Measurements from ENCODE around the gene EXO1.

EXO1 gene

DNA sequence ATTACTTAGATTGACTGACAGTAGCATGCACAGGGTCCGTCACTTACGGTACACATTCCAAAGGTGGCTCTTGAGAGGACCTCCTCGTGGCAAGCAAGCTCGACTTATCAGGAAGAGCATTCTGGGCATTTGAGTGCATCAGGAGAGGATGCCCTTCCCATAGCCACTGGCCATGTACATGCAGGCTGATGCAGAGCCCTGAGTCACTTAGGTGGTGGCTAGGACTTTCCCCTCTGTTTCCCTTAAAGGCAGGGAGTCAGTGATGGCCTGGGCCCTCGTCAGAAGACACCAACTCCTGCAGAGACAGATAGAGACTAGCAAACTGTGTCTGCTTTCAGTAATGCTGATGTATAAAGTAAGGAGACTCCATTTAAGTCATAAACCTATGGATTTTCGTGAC is 12.9 kb downstream of the EXO1 start:
- no peak for TF ChIP-seq EP300 (IDR thresholded peaks at IDR 0.05; ENCODE audit: borderline replicate concordance)
- no peak for TF ChIP-seq TEAD4 (IDR thresholded peaks at IDR 0.05)
- TF ChIP-seq, protein P1, sequence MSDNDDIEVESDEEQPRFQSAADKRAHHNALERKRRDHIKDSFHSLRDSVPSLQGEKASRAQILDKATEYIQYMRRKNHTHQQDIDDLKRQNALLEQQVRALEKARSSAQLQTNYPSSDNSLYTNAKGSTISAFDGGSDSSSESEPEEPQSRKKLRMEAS (IDR thresholded peaks at IDR 0.05) = no peak
- no peak for TF ChIP-seq TCF12 (IDR thresholded peaks at IDR 0.05; ENCODE audit: low read depth)
- TF ChIP-seq, protein P2, sequence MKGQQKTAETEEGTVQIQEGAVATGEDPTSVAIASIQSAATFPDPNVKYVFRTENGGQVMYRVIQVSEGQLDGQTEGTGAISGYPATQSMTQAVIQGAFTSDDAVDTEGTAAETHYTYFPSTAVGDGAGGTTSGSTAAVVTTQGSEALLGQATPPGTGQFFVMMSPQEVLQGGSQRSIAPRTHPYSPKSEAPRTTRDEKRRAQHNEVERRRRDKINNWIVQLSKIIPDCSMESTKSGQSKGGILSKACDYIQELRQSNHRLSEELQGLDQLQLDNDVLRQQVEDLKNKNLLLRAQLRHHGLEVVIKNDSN (IDR thresholded peaks at IDR 0.05) = no peak
- no peak for TF ChIP-seq RAD21 (IDR thresholded peaks at IDR 0.05; ENCODE audit: low read depth)
- TF ChIP-seq ZBTB7A (IDR thresholded peaks at IDR 0.05; ENCODE audit: low read depth) = no peak
- no peak for TF ChIP-seq CEBPB (IDR thresholded peaks at IDR 0.05)
- TF ChIP-seq NFIC (IDR thresholded peaks at IDR 0.05) = no peak
- TF ChIP-seq CREB1 (IDR thresholded peaks at IDR 0.05; ENCODE audit: low read depth) = no peak
- TF ChIP-seq, protein P3, sequence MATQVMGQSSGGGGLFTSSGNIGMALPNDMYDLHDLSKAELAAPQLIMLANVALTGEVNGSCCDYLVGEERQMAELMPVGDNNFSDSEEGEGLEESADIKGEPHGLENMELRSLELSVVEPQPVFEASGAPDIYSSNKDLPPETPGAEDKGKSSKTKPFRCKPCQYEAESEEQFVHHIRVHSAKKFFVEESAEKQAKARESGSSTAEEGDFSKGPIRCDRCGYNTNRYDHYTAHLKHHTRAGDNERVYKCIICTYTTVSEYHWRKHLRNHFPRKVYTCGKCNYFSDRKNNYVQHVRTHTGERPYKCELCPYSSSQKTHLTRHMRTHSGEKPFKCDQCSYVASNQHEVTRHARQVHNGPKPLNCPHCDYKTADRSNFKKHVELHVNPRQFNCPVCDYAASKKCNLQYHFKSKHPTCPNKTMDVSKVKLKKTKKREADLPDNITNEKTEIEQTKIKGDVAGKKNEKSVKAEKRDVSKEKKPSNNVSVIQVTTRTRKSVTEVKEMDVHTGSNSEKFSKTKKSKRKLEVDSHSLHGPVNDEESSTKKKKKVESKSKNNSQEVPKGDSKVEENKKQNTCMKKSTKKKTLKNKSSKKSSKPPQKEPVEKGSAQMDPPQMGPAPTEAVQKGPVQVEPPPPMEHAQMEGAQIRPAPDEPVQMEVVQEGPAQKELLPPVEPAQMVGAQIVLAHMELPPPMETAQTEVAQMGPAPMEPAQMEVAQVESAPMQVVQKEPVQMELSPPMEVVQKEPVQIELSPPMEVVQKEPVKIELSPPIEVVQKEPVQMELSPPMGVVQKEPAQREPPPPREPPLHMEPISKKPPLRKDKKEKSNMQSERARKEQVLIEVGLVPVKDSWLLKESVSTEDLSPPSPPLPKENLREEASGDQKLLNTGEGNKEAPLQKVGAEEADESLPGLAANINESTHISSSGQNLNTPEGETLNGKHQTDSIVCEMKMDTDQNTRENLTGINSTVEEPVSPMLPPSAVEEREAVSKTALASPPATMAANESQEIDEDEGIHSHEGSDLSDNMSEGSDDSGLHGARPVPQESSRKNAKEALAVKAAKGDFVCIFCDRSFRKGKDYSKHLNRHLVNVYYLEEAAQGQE (IDR thresholded peaks at IDR 0.05; ENCODE audit: low read depth) = no peak
- TF ChIP-seq YY1 (IDR thresholded peaks at IDR 0.05; ENCODE audit: low read depth) = no peak
- no peak for TF ChIP-seq TAF1 (IDR thresholded peaks at IDR 0.05; ENCODE audit: low read depth)
- no peak for TF ChIP-seq FOXM1 (IDR thresholded peaks at IDR 0.05; ENCODE audit: borderline replicate concordance, low read depth)
- no peak for TF ChIP-seq EGR1 (IDR thresholded peaks at IDR 0.05)

DNA sequence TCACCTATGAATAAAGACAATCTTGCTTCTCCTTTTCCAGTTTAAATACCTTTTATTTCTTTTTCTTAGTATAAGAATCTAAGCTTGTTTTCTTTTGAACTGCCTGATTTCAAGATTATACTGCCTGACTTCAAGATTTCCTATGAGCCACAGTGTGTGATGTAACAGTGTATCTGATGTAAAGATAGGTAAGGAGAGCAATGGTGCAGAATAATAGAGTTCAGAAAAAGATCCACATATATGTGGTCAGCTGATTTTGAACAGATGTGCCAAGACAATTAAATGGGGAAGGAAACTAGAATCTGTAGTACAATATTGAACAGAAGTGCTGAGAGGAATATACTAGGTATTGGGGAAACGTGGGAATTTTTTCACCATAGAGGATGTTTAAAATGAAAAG is 21.0 kb downstream of the EXO1 start:
- TF ChIP-seq ZBTB7A (IDR thresholded peaks at IDR 0.05; ENCODE audit: low read depth) (no peak), FOXM1 (IDR thresholded peaks at IDR 0.05; ENCODE audit: borderline replicate concordance, low read depth) (no peak), NFIC (IDR thresholded peaks at IDR 0.05) (no peak), EGR1 (IDR thresholded peaks at IDR 0.05) (no peak), CREB1 (IDR thresholded peaks at IDR 0.05; ENCODE audit: low read depth) (no peak), EP300 (IDR thresholded peaks at IDR 0.05; ENCODE audit: borderline replicate concordance) (no peak), CEBPB (IDR thresholded peaks at IDR 0.05) (no peak)
- TF ChIP-seq, protein P3 (IDR thresholded peaks at IDR 0.05; ENCODE audit: low read depth) = no peak

DNA sequence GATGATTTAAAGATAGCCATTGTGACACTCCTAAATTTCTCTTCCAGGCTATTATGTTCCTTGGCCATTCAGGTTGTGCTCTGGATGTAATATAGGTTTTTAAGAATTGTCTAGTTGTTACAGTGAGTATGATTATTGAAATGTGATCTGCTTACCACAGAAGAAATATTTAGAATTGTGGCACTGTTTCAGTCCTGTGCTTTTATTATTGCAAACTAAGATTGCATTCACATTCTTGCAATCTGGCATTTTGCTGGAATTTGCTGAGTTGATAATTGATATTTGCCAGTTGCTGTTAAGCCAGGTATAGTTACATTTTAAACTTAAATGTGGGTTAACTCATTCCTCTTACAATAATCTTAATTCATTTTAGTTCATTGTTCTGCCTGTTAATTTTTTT is 22.3 kb downstream of the EXO1 start:
- TF ChIP-seq TCF12 (IDR thresholded peaks at IDR 0.05; ENCODE audit: low read depth) = no peak
- no peak for TF ChIP-seq EGR1 (IDR thresholded peaks at IDR 0.05)
- no peak for TF ChIP-seq CREB1 (IDR thresholded peaks at IDR 0.05; ENCODE audit: low read depth)

DNA sequence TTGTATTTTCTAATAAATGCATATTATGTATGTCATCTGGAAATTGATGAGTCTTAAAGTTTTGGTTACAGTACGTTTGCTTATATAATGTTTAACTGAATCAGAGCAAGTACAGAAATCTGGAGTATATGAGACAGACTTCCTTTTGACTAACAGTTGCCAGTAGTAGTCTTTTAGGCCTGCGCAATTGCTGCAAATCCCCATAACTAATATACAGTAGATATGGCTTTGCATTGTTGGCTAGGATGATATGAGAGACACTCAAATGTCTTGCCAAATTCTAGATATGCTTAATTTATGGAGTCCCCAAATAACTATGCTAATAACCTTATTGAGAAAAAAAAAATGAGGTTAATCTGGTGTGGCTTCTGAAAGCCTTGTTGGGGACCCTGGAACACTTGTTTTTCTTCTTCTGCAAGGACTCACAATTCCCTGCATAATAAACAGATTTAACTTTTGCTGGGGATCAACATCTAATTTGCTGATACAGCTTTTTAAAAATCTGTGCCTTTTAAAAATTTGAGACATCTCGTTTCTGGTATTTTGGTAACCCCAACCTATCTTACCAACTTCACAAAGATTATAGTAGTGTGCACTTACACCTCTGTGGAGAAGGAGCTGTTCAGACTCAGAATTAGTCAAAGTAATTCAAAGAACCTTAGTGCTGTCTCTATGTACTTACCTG is 22.9 kb downstream of the EXO1 start:
- TF ChIP-seq FOXM1 (IDR thresholded peaks at IDR 0.05; ENCODE audit: borderline replicate concordance, low read depth) = no peak
- no peak for TF ChIP-seq RAD21 (IDR thresholded peaks at IDR 0.05; ENCODE audit: low read depth)
- TF ChIP-seq, protein P2 (IDR thresholded peaks at IDR 0.05) = no peak
- TF ChIP-seq CREB1 (IDR thresholded peaks at IDR 0.05; ENCODE audit: low read depth) = no peak
- TF ChIP-seq, protein P1 (IDR thresholded peaks at IDR 0.05) = no peak
- TF ChIP-seq NFIC (IDR thresholded peaks at IDR 0.05) = no peak
- TF ChIP-seq TCF12 (IDR thresholded peaks at IDR 0.05; ENCODE audit: low read depth) = no peak
- TF ChIP-seq EP300 (IDR thresholded peaks at IDR 0.05; ENCODE audit: borderline replicate concordance) = no peak
- TF ChIP-seq EGR1 (IDR thresholded peaks at IDR 0.05) = no peak

DNA sequence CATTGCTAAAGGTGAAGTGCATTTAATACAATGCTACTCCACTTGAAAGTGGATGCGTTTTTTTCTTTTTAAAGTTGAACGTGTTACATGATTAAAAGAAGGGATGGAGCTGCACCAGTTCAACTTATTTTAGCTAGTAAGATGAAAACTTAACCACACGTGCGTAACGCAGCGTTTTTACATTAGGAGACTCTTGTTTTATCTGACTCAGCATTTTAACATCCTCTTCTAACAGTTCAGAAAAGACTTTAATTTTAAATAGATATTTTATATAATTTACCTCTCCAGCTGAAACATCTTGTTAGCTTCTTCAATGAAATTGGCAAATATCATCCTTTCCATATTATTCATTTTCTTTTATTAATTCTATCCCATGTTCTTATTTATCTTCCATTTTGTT is 33.4 kb downstream of the EXO1 start:
- TF ChIP-seq CREB1 (IDR thresholded peaks at IDR 0.05; ENCODE audit: low read depth) = no peak
- TF ChIP-seq YY1 (IDR thresholded peaks at IDR 0.05; ENCODE audit: low read depth) = no peak
- TF ChIP-seq EP300 (IDR thresholded peaks at IDR 0.05; ENCODE audit: borderline replicate concordance) = no peak
- TF ChIP-seq TEAD4 (IDR thresholded peaks at IDR 0.05) = no peak
- TF ChIP-seq RAD21 (IDR thresholded peaks at IDR 0.05; ENCODE audit: low read depth) = no peak
- TF ChIP-seq TCF12 (IDR thresholded peaks at IDR 0.05; ENCODE audit: low read depth) = no peak
- no peak for TF ChIP-seq CEBPB (IDR thresholded peaks at IDR 0.05)
- TF ChIP-seq, protein P1 (IDR thresholded peaks at IDR 0.05) = no peak
- TF ChIP-seq ZBTB7A (IDR thresholded peaks at IDR 0.05; ENCODE audit: low read depth) = no peak
- TF ChIP-seq, protein P2 (IDR thresholded peaks at IDR 0.05) = no peak
- TF ChIP-seq FOXM1 (IDR thresholded peaks at IDR 0.05; ENCODE audit: borderline replicate concordance, low read depth) = no peak
- TF ChIP-seq NFIC (IDR thresholded peaks at IDR 0.05) = no peak
- TF ChIP-seq EGR1 (IDR thresholded peaks at IDR 0.05) = no peak
- TF ChIP-seq, protein P3 (IDR thresholded peaks at IDR 0.05; ENCODE audit: low read depth) = no peak

All from Ishikawa (cell line).